AG09309 (cell line): Measurements from ENCODE around the gene TPST1.
"Not testable (repeated sequence)": the region's sequence is repeated elsewhere in the genome, so short reads cannot be mapped to it uniquely, and the experiment has no call there.

ENCODE experiments used
- DNase-seq: peaks from one replicate; pipeline ENCODE4 v3.0.0-alpha.2; 2010; ENCODE audit warnings: low read depth
- H3K4me3 ChIP-seq: 2 replicates; pipeline ENCODE4 v1.5.1; 2011; ENCODE audit warnings: mild to moderate bottlenecking, low read depth, low read length, moderate library complexity; ENCODE audit not compliant: control insufficient read depth
- CTCF ChIP-seq: IDR thresholded peaks from 2 replicates; pipeline ENCODE4 v1.5.1; 2011; ENCODE audit warnings: mild to moderate bottlenecking, low read depth, low read length, inconsistent platforms; ENCODE audit not compliant: insufficient read depth, control insufficient read depth; ENCODE audit errors: missing control alignments

Gene TPST1

GRCh38 chr7:66213637-66214036 is 8.5 kb downstream of the TPST1 start:
- no peak for TF ChIP-seq CTCF
- DNase-seq, result no peak
- no peak overlapping the region for H3K4me3 ChIP-seq

GRCh38 chr7:66216687-66217086 is 11.6 kb downstream of the TPST1 start:
- no peak for DNase-seq
- no peak for TF ChIP-seq CTCF
- no peak overlapping the region for H3K4me3 ChIP-seq

GRCh38 chr7:66219805-66220204 is 14.7 kb downstream of the TPST1 start:
- no peak for TF ChIP-seq CTCF
- DNase-seq, result no peak
- no peak overlapping the region for H3K4me3 ChIP-seq

- TF ChIP-seq CTCF, result no peak
Measured at GRCh38 chr7:66221442-66221841, 16.3 kb downstream of the TPST1 start.

GRCh38 chr7:66227808-66228207 is 22.7 kb downstream of the TPST1 start:
- DNase-seq, result no peak
- H3K4me3 ChIP-seq, result no peak overlapping the region
- no peak for TF ChIP-seq CTCF

More at GRCh38 chr7:66221442-66221841, 16.3 kb downstream of the TPST1 start:
- no peak overlapping the region for H3K4me3 ChIP-seq
- DNase-seq, result no peak

GRCh38 chr7:66231326-66232216 is 26.4 kb downstream of the TPST1 start:
- not testable (repeated sequence) for DNase-seq, H3K4me3 ChIP-seq

GRCh38 chr7:66233638-66234037 is 28.5 kb downstream of the TPST1 start:
- no peak for DNase-seq
- H3K4me3 ChIP-seq, result no peak overlapping the region
- TF ChIP-seq CTCF, result no peak
